ENCODE measurements around the gene LRRC71. TPM values are rescaled to one million over a fixed set of nuclear protein-coding genes. Genes with fewer than 3 reads are reported as not detected.

Gene LRRC71
- total and polyA plus RNA-seq, 2 experiments from 2014 or later: 0.24 TPM; not detected in 1

DNA sequence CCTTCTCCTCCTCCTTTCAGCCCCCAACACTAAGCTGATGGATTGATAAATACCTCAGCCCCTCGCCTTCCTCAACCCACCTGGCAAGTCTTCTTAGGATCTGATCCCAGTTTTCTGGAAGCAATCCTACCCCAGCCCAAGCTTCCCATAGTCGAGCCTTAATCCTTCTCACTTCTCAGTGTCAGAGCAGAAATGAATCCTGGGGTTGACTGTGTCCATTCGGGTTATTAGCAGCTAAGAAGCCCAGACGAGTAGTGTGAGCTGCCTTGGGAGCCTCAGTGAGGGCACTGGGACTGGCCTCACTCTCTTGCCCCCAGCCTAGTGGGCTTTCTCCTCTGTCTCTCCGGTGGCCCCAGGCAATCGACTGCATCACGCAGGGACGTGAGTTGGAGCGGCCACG lies 39.3 kb upstream of the LRRC71 start:
- Mint-ChIP-seq H3K27me3 (ENCODE audit: insufficient read depth, low read depth, poor library complexity) (peaks cover 24% of the 10 kb centered on the region), H3K4me1 (peaks cover 40% of the 10 kb centered on the region), H3K27ac (no peak overlapping the region), H3K4me3 (no peak overlapping the region), H3K36me3 (ENCODE audit: low read depth) (no peaks in the 10 kb centered on the region), H3K9me3 (no peaks in the 10 kb centered on the region)
- Histone ChIP-seq H3F3A (replicated peaks; ENCODE audit: low read depth) (0 out of 2 replicates have a peak, but pooled peaks cover 3% of the 10 kb centered on the region), H3K4me2 (no peak overlapping the region), H3K4me3 (no peak overlapping the region), H2AFZ (no peak overlapping the region), H3K79me2 (replicated peaks; ENCODE audit: insufficient read depth) (no peaks in the 10 kb centered on the region), H3K36me3 (ENCODE audit: insufficient read depth) (no peaks in the 10 kb centered on the region), H4K20me1 (replicated peaks; ENCODE audit: insufficient read depth) (no peaks in the 10 kb centered on the region), H3K4me1 (ENCODE audit: insufficient read depth) (peaks cover 13% of the 10 kb centered on the region; the same call in 1 of the 2 replicates), H3K27me3 (ENCODE audit: insufficient read depth) (peaks cover 42% of the 10 kb centered on the region), H3K27ac (ENCODE audit: low read depth) (no peak overlapping the region), H3K9me2 (ENCODE audit: insufficient read depth) (no peaks in the 10 kb centered on the region)
- TF ChIP-seq, protein P1, sequence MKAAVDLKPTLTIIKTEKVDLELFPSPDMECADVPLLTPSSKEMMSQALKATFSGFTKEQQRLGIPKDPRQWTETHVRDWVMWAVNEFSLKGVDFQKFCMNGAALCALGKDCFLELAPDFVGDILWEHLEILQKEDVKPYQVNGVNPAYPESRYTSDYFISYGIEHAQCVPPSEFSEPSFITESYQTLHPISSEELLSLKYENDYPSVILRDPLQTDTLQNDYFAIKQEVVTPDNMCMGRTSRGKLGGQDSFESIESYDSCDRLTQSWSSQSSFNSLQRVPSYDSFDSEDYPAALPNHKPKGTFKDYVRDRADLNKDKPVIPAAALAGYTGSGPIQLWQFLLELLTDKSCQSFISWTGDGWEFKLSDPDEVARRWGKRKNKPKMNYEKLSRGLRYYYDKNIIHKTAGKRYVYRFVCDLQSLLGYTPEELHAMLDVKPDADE (IDR thresholded peaks at IDR 0.05): no peak
- TF ChIP-seq EZH2 (IDR thresholded peaks at IDR 0.05; ENCODE audit: low read depth, unreplicated experiment): no peak
- TF ChIP-seq, protein P2, sequence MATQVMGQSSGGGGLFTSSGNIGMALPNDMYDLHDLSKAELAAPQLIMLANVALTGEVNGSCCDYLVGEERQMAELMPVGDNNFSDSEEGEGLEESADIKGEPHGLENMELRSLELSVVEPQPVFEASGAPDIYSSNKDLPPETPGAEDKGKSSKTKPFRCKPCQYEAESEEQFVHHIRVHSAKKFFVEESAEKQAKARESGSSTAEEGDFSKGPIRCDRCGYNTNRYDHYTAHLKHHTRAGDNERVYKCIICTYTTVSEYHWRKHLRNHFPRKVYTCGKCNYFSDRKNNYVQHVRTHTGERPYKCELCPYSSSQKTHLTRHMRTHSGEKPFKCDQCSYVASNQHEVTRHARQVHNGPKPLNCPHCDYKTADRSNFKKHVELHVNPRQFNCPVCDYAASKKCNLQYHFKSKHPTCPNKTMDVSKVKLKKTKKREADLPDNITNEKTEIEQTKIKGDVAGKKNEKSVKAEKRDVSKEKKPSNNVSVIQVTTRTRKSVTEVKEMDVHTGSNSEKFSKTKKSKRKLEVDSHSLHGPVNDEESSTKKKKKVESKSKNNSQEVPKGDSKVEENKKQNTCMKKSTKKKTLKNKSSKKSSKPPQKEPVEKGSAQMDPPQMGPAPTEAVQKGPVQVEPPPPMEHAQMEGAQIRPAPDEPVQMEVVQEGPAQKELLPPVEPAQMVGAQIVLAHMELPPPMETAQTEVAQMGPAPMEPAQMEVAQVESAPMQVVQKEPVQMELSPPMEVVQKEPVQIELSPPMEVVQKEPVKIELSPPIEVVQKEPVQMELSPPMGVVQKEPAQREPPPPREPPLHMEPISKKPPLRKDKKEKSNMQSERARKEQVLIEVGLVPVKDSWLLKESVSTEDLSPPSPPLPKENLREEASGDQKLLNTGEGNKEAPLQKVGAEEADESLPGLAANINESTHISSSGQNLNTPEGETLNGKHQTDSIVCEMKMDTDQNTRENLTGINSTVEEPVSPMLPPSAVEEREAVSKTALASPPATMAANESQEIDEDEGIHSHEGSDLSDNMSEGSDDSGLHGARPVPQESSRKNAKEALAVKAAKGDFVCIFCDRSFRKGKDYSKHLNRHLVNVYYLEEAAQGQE (IDR thresholded peaks at IDR 0.05; ENCODE audit: unreplicated experiment): no peak
- TF ChIP-seq NANOG (IDR thresholded peaks at IDR 0.05; ENCODE audit: borderline replicate concordance): no peak
- TF ChIP-seq JUNB (IDR thresholded peaks at IDR 0.05; ENCODE audit: unreplicated experiment): no peak
- TF ChIP-seq ZNF331 (CRISPR knock-in tag; IDR thresholded peaks at IDR 0.05; ENCODE audit: low read depth): no peak
- TF ChIP-seq STAT1 (IDR thresholded peaks at IDR 0.05; ENCODE audit: unreplicated experiment): no peak
- no peak for TF ChIP-seq POLR2AphosphoS5 (IDR thresholded peaks at IDR 0.05; ENCODE audit: low read depth)
- no peak for TF ChIP-seq CREB1 (CRISPR knock-in tag; IDR thresholded peaks at IDR 0.05; ENCODE audit: low read depth)
- TF ChIP-seq, protein P3, sequence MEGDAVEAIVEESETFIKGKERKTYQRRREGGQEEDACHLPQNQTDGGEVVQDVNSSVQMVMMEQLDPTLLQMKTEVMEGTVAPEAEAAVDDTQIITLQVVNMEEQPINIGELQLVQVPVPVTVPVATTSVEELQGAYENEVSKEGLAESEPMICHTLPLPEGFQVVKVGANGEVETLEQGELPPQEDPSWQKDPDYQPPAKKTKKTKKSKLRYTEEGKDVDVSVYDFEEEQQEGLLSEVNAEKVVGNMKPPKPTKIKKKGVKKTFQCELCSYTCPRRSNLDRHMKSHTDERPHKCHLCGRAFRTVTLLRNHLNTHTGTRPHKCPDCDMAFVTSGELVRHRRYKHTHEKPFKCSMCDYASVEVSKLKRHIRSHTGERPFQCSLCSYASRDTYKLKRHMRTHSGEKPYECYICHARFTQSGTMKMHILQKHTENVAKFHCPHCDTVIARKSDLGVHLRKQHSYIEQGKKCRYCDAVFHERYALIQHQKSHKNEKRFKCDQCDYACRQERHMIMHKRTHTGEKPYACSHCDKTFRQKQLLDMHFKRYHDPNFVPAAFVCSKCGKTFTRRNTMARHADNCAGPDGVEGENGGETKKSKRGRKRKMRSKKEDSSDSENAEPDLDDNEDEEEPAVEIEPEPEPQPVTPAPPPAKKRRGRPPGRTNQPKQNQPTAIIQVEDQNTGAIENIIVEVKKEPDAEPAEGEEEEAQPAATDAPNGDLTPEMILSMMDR (conservative IDR thresholded peaks at IDR 0.05; ENCODE audit: low read depth in 2 of 2): no peak
- TF ChIP-seq, protein P4, sequence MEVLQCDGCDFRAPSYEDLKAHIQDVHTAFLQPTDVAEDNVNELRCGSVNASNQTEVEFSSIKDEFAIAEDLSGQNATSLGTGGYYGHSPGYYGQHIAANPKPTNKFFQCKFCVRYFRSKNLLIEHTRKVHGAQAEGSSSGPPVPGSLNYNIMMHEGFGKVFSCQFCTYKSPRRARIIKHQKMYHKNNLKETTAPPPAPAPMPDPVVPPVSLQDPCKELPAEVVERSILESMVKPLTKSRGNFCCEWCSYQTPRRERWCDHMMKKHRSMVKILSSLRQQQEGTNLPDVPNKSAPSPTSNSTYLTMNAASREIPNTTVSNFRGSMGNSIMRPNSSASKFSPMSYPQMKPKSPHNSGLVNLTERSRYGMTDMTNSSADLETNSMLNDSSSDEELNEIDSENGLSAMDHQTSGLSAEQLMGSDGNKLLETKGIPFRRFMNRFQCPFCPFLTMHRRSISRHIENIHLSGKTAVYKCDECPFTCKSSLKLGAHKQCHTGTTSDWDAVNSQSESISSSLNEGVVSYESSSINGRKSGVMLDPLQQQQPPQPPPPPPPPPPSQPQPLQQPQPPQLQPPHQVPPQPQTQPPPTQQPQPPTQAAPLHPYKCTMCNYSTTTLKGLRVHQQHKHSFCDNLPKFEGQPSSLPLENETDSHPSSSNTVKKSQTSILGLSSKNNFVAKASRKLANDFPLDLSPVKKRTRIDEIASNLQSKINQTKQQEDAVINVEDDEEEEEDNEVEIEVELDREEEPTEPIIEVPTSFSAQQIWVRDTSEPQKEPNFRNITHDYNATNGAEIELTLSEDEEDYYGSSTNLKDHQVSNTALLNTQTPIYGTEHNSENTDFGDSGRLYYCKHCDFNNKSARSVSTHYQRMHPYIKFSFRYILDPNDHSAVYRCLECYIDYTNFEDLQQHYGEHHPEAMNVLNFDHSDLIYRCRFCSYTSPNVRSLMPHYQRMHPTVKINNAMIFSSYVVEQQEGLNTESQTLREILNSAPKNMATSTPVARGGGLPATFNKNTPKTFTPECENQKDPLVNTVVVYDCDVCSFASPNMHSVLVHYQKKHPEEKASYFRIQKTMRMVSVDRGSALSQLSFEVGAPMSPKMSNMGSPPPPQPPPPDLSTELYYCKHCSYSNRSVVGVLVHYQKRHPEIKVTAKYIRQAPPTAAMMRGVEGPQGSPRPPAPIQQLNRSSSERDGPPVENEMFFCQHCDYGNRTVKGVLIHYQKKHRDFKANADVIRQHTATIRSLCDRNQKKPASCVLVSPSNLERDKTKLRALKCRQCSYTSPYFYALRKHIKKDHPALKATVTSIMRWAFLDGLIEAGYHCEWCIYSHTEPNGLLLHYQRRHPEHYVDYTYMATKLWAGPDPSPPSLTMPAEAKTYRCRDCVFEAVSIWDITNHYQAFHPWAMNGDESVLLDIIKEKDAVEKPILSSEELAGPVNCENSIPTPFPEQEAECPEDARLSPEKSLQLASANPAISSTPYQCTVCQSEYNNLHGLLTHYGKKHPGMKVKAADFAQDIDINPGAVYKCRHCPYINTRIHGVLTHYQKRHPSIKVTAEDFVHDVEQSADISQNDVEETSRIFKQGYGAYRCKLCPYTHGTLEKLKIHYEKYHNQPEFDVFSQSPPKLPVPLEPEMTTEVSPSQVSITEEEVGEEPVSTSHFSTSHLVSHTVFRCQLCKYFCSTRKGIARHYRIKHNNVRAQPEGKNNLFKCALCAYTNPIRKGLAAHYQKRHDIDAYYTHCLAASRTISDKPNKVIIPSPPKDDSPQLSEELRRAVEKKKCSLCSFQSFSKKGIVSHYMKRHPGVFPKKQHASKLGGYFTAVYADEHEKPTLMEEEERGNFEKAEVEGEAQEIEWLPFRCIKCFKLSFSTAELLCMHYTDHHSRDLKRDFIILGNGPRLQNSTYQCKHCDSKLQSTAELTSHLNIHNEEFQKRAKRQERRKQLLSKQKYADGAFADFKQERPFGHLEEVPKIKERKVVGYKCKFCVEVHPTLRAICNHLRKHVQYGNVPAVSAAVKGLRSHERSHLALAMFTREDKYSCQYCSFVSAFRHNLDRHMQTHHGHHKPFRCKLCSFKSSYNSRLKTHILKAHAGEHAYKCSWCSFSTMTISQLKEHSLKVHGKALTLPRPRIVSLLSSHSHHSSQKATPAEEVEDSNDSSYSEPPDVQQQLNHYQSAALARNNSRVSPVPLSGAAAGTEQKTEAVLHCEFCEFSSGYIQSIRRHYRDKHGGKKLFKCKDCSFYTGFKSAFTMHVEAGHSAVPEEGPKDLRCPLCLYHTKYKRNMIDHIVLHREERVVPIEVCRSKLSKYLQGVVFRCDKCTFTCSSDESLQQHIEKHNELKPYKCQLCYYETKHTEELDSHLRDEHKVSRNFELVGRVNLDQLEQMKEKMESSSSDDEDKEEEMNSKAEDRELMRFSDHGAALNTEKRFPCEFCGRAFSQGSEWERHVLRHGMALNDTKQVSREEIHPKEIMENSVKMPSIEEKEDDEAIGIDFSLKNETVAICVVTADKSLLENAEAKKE (CRISPR knock-in tag; IDR thresholded peaks at IDR 0.05): no peak
- TF ChIP-seq EZH2phosphoT487 (IDR thresholded peaks at IDR 0.05; ENCODE audit: unreplicated experiment): no peak
- no peak for TF ChIP-seq ZNF114 (CRISPR knock-in tag; IDR thresholded peaks at IDR 0.05)
- ATAC-seq: no peak
- no peak for DNase-seq (ENCODE audit: low spot score)

Data from GM23338 (cell line).